ENCODE results near the gene IDH3B.
"Not testable (repeated sequence)": the region's sequence is repeated elsewhere in the genome, so short reads cannot be mapped to it uniquely, and the experiment has no call there.

The IDH3B gene

GRCh38 chr20:2690718-2691117 lies 26.7 kb upstream of the IDH3B start:
- no peak for DNase-seq (ENCODE audit: low read depth)
- no peak for TF ChIP-seq CTCF (IDR thresholded peaks at IDR 0.05; ENCODE audit: low read depth, low read length, missing control alignments)
- in situ Hi-C loops (cut with HindIII; ENCODE audit: low sequenced_read_pairs) = no loop called here
- no peak overlapping the region for H3K4me3 ChIP-seq (ENCODE audit: low read depth, low read length)

- DNase-seq (ENCODE audit: low read depth) = no peak
- TF ChIP-seq CTCF (IDR thresholded peaks at IDR 0.05; ENCODE audit: low read depth, low read length, missing control alignments) = no peak
- no peak overlapping the region for H3K4me3 ChIP-seq (ENCODE audit: low read depth, low read length)
- in situ Hi-C loops (cut with HindIII; ENCODE audit: low sequenced_read_pairs) = no loop called here
Measured at GRCh38 chr20:2690213-2690612, 26.2 kb upstream of the IDH3B start.

- H3K4me3 ChIP-seq (ENCODE audit: low read depth, low read length) = no peak overlapping the region
- in situ Hi-C loops (cut with HindIII; ENCODE audit: low sequenced_read_pairs) = no loop called here
- peak; percentile 52 for TF ChIP-seq CTCF (IDR thresholded peaks at IDR 0.05; ENCODE audit: low read depth, low read length, missing control alignments)
- no peak for DNase-seq (ENCODE audit: low read depth)
Measured at GRCh38 chr20:2688041-2688591, 24.1 kb upstream of the IDH3B start.

GRCh38 chr20:2687514-2687913 lies 23.5 kb upstream of the IDH3B start:
- in situ Hi-C loops (cut with HindIII; ENCODE audit: low sequenced_read_pairs) = no loop called here
- DNase-seq (ENCODE audit: low read depth) = no peak
- TF ChIP-seq CTCF (IDR thresholded peaks at IDR 0.05; ENCODE audit: low read depth, low read length, missing control alignments) = no peak
- no peak overlapping the region for H3K4me3 ChIP-seq (ENCODE audit: low read depth, low read length)

GRCh38 chr20:2684817-2685216 lies 20.8 kb upstream of the IDH3B start:
- DNase-seq (ENCODE audit: low read depth); in situ Hi-C loops (cut with HindIII; ENCODE audit: low sequenced_read_pairs): not testable (repeated sequence)

GRCh38 chr20:2682040-2682439 lies 18.0 kb upstream of the IDH3B start:
- in situ Hi-C loops (cut with HindIII; ENCODE audit: low sequenced_read_pairs); DNase-seq (ENCODE audit: low read depth); H3K4me3 ChIP-seq (ENCODE audit: low read depth, low read length): not testable (repeated sequence)

More at GRCh38 chr20:2684817-2685216, 20.8 kb upstream of the IDH3B start:
- H3K4me3 ChIP-seq (ENCODE audit: low read depth, low read length) = not testable (repeated sequence)

GRCh38 chr20:2680046-2680445 lies 16.0 kb upstream of the IDH3B start:
- DNase-seq (ENCODE audit: low read depth) = no peak
- TF ChIP-seq CTCF (IDR thresholded peaks at IDR 0.05; ENCODE audit: low read depth, low read length, missing control alignments) = no peak
- in situ Hi-C loops (cut with HindIII; ENCODE audit: low sequenced_read_pairs) = no loop called here
- no peak overlapping the region for H3K4me3 ChIP-seq (ENCODE audit: low read depth, low read length)

GRCh38 chr20:2673453-2673852 lies 9.4 kb upstream of the IDH3B start:
- in situ Hi-C loops (cut with HindIII; ENCODE audit: low sequenced_read_pairs) = no loop called here
- no peak for TF ChIP-seq CTCF (IDR thresholded peaks at IDR 0.05; ENCODE audit: low read depth, low read length, missing control alignments)
- DNase-seq (ENCODE audit: low read depth) = no peak

More at GRCh38 chr20:2673453-2673852, 9.4 kb upstream of the IDH3B start:
- H3K4me3 ChIP-seq (ENCODE audit: low read depth, low read length) = no peak overlapping the region

Measured in astrocyte of the cerebellum (primary cell).